ENCODE results near the gene ACAP3.

Gene ACAP3

GRCh38 chr1:1307923-1308755, at the start of gene ACAP3, which contains the start of gene PUSL1:
Gene ACAP3, minus strand, starts transcription at chr1:1307930. Its CDS starts 115 bp downstream, at chr1:1307815.
Gene PUSL1, plus strand, starts transcription at chr1:1308597. Its CDS starts 47 bp downstream, at chr1:1308644.
- peak; percentile 89 to 93 for DNase-seq

- no peak for DNase-seq
Observed at GRCh38 chr1:1356796-1357401, 49.2 kb upstream of the ACAP3 start.

GRCh38 chr1:1356166-1356795, 48.6 kb upstream of the ACAP3 start:
- DNase-seq: no peak

- DNase-seq: peak in 1 of 2 experiments; percentile 15
Observed at GRCh38 chr1:1355416-1355815, 47.7 kb upstream of the ACAP3 start.

- DNase-seq: no peak
Observed at GRCh38 chr1:1354271-1355247, 46.8 kb upstream of the ACAP3 start.

- peak in 1 of 2 experiments; percentile 21 for DNase-seq
Observed at GRCh38 chr1:1353389-1354151, 45.8 kb upstream of the ACAP3 start.

- DNase-seq: no peak
Observed at GRCh38 chr1:1352786-1353388, 45.2 kb upstream of the ACAP3 start.

- DNase-seq: no peak
Observed at GRCh38 chr1:1351511-1352427, 44.0 kb upstream of the ACAP3 start.

- DNase-seq: peak; percentile 47 to 55
Observed at GRCh38 chr1:1349256-1350012, 41.7 kb upstream of the ACAP3 start, which contains the start of gene DVL1. Gene DVL1, minus strand, starts transcription at chr1:1349418. Its CDS starts 353 bp downstream, at chr1:1349065.

GRCh38 chr1:1348420-1349255, 40.9 kb upstream of the ACAP3 start:
- DNase-seq: no peak

- no peak for DNase-seq
Observed at GRCh38 chr1:1347663-1348419, 40.1 kb upstream of the ACAP3 start.

GRCh38 chr1:1347026-1347595, 39.4 kb upstream of the ACAP3 start:
- no peak for DNase-seq

- no peak for DNase-seq
Observed at GRCh38 chr1:1346501-1346890, 38.8 kb upstream of the ACAP3 start.

GRCh38 chr1:1345860-1346500, 38.2 kb upstream of the ACAP3 start:
- no peak for DNase-seq

- DNase-seq: no peak
Observed at GRCh38 chr1:1345384-1345783, 37.7 kb upstream of the ACAP3 start.

GRCh38 chr1:1344655-1345361, 37.1 kb upstream of the ACAP3 start:
- no peak for DNase-seq

Measured in NCI-H2081 (cell line).